ENCODE measurements around the gene MAL. TPM values are rescaled to one million over a fixed set of nuclear protein-coding genes. Genes with fewer than 3 reads are reported as not detected.

MAL gene
- total and polyA plus RNA-seq, 2 of the 8 experiments (the other 6 are each of a cell fraction or from before 2014, with no cell fraction given), result not detected

GRCh38 chr2:95074663-95075439, 49.3 kb downstream of the MAL start (continued):
- no peak for TF ChIP-seq NANOG (IDR thresholded peaks at IDR 0.05; ENCODE audit: insufficient read depth, low read depth, low read length, poor library complexity, severe bottlenecking)
- TF ChIP-seq EGR1 (IDR thresholded peaks at IDR 0.05; ENCODE audit: borderline replicate concordance, low read depth, low read length), result no peak
- TF ChIP-seq TEAD4 (IDR thresholded peaks at IDR 0.05; ENCODE audit: low read depth, low read length), result no peak

Measured in H1 (cell line).